ENCODE data around the gene OR4F15. TPM values are rescaled to one million over a fixed set of nuclear protein-coding genes. Genes with fewer than 3 reads are reported as not detected.
A peak's percentile ranks its signal among the peaks of the same experiment; 100 is the strongest.
"Not testable (repeated sequence)": the region's sequence is repeated elsewhere in the genome, so short reads cannot be mapped to it uniquely, and the experiment has no call there.

Gene OR4F15
- total RNA-seq (2014; rRNA removed; shearing (Covaris generic)), result 0.30 and 0.51 TPM in 2 replicates
- polyA plus RNA-seq (2015; cell fraction: cytosol; rRNA removed), result 0.03 TPM in 1 of 2 replicates, not detected in the other
- 0.18 and 0.32 TPM in 2 replicates for polyA plus RNA-seq (2015; cell fraction: nucleus; rRNA removed)

DNA sequence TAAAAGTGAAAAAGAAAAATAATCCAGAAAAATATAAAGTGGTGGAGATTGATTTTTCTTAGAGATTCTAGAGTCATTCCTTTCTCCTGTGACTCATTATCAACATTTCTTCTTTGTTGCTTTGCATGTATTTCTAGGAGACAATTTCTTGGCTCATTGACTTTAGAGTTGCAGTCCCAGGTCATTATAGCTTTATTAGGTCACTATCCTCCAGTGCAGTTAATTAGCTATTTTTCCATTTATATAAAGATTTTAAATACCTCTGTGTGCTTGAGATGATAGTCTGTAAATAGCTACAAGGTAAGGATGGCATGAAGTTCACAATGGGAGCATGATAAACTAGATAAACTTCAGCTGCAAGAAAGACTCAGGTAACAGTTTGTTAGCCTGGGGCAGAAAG, at the start of gene OR4F15:
OR4F15 (plus strand) TSS at position 301 of the 400 bp plus-strand sequence. CDS start 5,985 bp downstream, outside the sequence.
- no peak for DNase-seq (ENCODE audit: low read depth)

DNA sequence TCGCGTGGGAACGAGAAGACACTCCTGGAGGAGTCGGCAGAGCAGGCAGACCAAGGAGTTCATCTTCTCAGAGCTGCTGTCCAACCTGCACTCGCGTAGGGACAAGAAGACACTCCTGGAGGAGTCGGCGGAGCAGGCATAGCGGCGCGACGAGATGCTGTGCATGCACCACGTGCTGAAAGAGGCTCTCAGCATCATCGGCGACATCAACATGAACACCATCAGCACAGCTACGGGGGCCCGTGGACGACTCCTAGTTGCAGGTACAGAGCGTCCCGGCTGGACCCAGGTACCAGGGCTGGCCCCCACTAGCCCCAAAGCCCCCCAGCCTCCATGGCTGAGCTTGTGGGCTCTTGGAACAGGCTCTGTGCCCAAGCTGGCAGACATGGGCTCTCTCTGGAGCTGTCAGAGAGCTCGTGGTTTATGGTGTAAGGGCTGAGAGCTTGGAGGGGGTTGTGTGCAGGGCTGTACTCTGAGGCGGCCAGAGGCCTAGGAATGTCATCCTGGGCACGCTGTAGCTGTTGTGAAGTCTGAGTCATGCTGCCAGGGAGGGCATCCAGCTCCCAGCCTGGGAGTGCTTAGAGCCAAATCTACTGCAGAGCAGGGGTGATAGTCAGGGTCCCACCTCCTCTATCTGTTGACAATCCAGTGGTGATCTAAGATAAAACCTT, 47.2 kb upstream of the OR4F15 start:
- DNase-seq (ENCODE audit: low read depth), result peak; percentile 62

GRCh38 chr15:101765340-101765671, 46.7 kb upstream of the OR4F15 start:
- DNase-seq (ENCODE audit: low read depth), result not testable (repeated sequence)

DNA sequence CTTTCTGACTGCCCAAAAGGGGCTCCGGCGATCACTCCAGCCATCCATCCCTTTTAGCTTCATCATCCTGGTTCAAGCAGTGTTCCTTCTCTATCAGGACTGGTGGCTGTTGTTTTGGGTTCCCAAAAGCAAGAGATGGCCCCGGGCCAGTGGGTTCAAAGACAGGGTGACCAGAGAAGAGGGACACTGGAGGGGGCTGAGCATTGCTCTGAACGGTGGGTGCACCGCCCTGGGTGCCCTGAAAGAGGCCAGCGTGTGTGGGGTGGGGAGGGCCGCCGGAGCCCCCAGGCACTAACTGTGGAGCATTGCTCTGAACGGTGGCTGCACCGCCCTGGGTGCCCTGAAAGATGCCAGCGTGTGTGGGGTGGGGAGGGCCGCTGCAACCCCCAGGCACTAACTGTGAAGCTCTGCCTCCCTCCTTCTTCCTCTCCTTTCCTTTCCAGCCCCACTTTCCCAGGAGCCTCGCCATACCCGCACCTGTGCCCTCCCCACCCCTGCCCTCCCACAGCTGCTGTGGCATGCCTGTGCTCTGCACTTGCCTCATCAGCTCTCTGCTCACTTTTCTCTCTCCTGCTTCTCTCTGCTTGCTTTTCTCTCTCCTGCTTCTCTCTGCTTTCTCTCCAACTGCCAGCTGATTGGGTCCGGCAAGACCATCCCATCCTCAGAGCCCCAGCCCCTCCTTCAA, 46.1 kb upstream of the OR4F15 start:
- DNase-seq (ENCODE audit: low read depth), result no peak

- not testable (repeated sequence) for DNase-seq (ENCODE audit: low read depth)
Observed at GRCh38 chr15:101767083-101767640, 44.8 kb upstream of the OR4F15 start.

DNA sequence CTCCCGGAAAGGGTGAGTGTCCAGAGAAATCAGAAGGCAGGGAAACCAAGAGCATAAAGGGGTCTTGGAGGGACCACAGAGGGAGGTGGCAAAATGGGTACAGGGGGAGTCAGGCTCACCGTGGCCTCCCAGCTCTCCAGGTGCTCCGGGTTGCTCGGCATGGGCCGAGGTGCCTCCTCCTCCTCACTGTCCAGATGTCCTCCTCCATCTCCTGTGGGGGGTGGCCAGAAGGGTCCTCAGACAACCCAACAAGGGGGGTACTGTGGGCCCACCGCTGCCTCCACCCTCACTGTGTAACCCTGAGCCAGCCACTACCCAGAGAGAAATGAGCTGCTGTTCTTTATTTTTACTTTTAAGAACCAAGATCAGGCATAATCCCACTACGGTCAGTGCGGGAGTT, 39.1 kb upstream of the OR4F15 start:
- no peak for DNase-seq (ENCODE audit: low read depth)

DNA sequence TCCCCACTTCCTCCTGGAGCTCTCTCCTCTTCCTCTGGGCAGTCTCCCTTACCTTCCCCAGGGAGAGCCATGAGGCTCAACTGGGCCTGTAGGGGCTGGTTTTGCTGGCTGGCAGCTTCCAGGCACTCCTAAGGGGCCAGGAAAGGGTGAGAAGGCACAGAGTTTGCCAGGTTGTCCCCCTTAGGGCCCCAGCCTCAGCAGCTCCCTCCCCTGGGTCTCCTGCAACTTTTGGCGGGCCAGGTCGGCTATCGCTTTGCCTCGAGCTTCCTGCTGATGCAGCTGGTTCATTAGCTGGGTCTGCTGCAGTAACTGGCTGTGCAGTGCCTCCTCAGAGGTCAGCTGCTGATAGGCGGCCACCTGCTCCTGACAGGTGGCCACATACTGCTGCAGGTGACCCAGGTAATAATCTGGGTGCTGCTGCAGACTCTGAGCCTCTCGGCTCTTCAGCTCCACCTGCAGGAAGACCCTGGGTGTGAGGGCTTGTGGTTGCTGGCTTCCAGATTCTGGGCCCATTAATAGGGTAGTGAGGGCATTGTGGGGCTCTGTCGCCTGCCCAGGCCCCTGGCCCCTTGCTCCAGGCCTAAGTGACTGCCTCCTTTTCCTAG, 38.4 kb upstream of the OR4F15 start:
- no peak for DNase-seq (ENCODE audit: low read depth)

- no peak for DNase-seq (ENCODE audit: low read depth)
Observed at GRCh38 chr15:101775136-101775535, 36.9 kb upstream of the OR4F15 start.

DNA sequence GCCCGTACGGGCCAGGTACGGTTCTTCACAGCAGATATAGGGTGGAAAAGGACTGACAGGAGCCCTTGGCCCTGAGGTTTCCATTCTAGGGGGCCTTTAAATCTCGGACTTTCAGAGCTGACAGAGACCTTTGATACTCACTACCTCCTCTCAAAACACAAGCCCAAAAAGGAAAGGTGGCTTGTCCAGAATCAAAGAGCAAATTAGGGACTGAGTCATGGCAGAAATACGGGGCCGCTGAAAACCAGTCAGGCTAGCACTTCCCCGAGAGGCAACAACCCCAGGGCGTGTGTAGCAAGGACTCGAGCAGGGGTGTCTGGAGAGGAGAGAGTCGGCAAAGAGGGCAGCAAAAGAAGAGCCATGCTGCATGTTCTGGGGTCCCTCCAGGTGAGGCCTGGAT, 33.4 kb upstream of the OR4F15 start:
- DNase-seq (ENCODE audit: low read depth), result not testable (repeated sequence)

GRCh38 chr15:101780225-101780624, 31.8 kb upstream of the OR4F15 start:
- peak; percentile 59 for DNase-seq (ENCODE audit: low read depth)

DNA sequence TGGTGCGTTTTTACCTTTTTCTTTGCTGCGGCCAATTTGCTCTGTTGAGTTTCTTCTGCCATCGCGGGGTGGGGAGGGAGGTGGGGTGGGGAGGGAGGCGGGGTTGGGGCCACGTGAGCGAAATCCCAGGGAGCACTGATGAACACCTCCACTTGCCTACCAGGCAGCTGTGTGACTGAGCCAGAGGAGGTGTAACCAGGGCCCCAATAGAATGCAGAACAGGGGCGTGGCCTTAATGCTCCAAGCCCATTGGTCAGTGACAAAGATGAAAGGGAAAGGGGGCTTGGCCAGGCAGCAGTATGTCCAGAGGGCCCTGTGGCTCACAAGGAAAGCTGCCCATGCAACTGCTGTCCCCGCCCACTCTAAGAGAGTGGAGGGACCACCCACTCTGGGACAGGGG, 30.1 kb upstream of the OR4F15 start:
- no peak for DNase-seq (ENCODE audit: low read depth)

- DNase-seq (ENCODE audit: low read depth), result no peak
Observed at GRCh38 chr15:101784644-101785043, 27.4 kb upstream of the OR4F15 start.

- DNase-seq (ENCODE audit: low read depth), result not testable (repeated sequence)
Observed at GRCh38 chr15:101786422-101786821, 25.6 kb upstream of the OR4F15 start.

DNA sequence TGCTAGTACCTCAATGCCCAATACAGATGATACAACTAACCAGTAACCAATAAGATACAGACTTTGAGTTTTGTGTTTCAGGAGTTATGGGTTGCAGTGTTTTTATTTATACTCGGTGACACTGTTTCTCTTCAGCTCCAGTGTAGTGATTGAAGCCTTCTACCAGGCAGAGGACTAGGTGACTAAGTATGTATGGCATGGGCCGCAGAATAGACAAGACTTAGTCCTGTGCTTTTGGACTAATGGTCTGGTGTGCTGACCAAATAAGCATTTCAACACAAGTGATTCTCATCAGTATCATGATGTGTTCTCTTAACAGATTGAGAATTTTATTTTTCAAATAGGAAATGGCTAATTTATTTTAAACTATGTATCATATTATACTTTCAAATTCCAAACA, 24.0 kb upstream of the OR4F15 start:
- not testable (repeated sequence) for DNase-seq (ENCODE audit: low read depth)

- DNase-seq (ENCODE audit: low read depth), result not testable (repeated sequence)
Observed at GRCh38 chr15:101788503-101789269, 23.3 kb upstream of the OR4F15 start.

DNA sequence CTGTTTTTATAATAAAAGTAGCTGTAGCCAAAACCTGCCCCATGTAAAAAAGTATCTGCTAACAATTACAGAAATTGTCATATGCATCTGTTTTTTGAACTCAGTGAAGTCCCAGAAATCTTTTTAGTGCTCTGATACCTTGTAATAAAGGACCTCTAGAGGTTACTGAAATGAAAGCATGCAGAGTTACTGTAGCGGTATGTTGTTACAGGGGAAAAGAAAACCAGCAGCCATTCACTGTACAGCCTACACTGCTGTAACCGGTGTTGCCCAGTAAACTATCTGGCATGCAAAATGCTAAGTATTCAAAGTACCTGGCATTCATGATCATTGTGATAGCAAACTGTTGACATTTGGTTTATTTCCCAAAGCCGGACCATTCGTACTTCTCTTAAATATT, 21.3 kb upstream of the OR4F15 start:
- DNase-seq (ENCODE audit: low read depth), result not testable (repeated sequence)

- DNase-seq (ENCODE audit: low read depth), result peak; percentile 60
Observed at GRCh38 chr15:101793981-101794380, 18.0 kb upstream of the OR4F15 start.

DNA sequence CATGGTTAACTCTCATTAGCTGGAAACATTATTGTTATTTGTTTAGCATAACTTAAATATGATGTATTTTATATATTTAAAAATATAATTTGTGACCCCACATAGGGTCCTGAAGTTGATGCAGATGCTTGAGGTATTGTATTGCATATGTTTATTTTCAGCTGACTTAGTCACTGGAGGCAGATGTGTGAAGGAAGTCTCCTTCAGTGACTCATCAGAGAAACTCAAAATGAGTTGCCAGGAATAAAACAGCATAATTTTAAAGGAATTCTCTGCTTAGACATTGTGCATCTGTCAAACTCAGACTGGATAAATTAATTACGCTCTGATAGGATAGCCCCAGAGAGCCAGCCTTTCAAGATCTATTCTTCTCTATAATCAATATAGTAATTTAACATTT, 16.5 kb upstream of the OR4F15 start:
- peak; percentile 88 for DNase-seq (ENCODE audit: low read depth)

GRCh38 chr15:101799665-101800064, 12.3 kb upstream of the OR4F15 start:
- DNase-seq (ENCODE audit: low read depth), result no peak

GRCh38 chr15:101801048-101801447, 11.0 kb upstream of the OR4F15 start:
- DNase-seq (ENCODE audit: low read depth), result no peak

GRCh38 chr15:101803209-101803608, 8.8 kb upstream of the OR4F15 start, which contains the start of gene OR4F6:
Gene OR4F6 (plus strand): TSS chr15:101803509. CDS start chr15:101805720, 2,211 bp downstream.
- no peak for DNase-seq (ENCODE audit: low read depth)
